Neuron (in vitro differentiated cells): ENCODE data around the gene BORCS6.

Experiments used
- H2AFZ ChIP-seq: one replicate; pipeline ENCODE4 v1.6.1; 2013; ENCODE audit warnings: low read depth, mild to moderate bottlenecking, inconsistent platforms, low read length, moderate library complexity
- H3K27me3 ChIP-seq: one replicate; pipeline ENCODE4 v1.6.1; 2013; ENCODE audit warnings: low read length; ENCODE audit not compliant: insufficient read depth
- H3K36me3 ChIP-seq: one replicate; pipeline ENCODE4 v1.6.1; 2013; ENCODE audit warnings: low read length; ENCODE audit not compliant: insufficient read depth
- H3K4me1 ChIP-seq: one replicate; pipeline ENCODE4 v1.6.1; 2013; ENCODE audit warnings: low read length; ENCODE audit not compliant: insufficient read depth
- H3K4me3 ChIP-seq: 2 replicates; pipeline ENCODE4 v1.5.1; 2013; ENCODE audit warnings: mild to moderate bottlenecking, low read length, moderate library complexity
- H3K9me3 ChIP-seq: one replicate; pipeline ENCODE4 v1.6.1; 2013; ENCODE audit warnings: low read length

The BORCS6 gene

DNA sequence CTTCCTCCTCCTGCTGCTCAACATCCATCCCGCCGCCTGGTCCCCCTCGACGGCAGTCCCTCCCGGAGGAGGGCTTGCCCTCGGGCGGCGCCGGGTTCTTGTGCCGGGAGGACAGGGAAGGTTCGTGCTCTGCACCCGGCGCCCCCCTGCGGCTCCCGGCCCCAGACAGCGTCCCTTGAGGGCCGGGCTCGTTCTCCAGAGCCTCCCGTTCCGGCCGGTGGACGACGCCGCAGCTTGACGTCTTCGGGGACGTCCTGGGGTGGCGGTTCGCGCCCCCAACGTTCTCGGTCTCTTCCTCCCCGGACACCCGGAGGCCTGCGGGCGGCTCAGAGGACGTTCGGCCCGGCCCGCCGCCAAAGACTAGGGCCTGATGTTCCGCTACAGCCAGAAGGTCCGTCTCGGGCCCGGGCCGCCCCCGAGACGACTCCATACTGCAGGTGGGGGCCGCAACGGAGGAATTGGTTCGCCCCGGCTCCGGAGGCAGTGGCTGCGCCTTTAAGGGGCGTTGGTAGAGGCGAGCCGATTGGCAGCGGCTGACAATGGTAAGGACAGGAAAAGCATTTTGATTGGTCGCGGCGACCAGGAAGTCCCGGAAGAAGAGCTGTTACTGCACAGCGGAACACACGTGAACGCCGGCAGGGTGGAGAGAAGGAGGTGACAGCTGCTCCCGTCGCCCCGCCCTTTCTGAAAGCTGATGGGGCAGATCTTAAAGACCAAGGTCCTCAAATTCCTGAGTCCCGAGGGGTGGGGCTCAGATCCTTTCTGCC is at the start of gene BORCS6:
TSS of gene BORCS6 (minus strand) at position 470 of the 767 bp plus-strand sequence. CDS start at position 430, 40 bp downstream.
- peak within 1 kb of the TSS; percentile 68 for H3K4me3 ChIP-seq
- H3K9me3 ChIP-seq, result no peaks in the 10 kb centered on the region
- H3K27me3 ChIP-seq, result no peaks in the 10 kb centered on the region
- H3K4me1 ChIP-seq, result peaks cover 22% of the 10 kb centered on the region
- H2AFZ ChIP-seq, result peak within 1 kb of the TSS; percentile 69
- no peaks in the 10 kb centered on the region for H3K36me3 ChIP-seq

DNA sequence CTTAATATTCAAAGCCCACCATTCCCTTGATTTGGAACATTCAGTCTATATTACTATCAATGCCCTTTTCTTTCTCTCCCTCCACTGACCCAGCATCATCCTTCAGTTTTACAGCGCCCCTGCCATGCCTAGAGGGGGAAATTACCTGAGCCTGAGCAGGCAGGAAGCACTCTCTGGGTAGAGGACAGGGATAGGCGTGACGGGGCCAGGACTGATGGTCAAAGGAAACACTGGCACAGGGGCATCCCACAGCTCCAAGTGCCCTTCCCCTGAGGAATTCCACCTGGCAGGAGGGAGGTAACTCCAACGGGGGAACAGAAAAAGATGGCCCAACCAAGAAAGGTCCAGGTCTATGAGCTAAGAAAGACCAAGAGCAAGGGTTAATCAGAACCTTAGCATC is 47.9 kb upstream of the BORCS6 start:
- H3K36me3 ChIP-seq, result peaks cover 57% of the 10 kb centered on the region
- no peak overlapping the region for H3K4me3 ChIP-seq

DNA sequence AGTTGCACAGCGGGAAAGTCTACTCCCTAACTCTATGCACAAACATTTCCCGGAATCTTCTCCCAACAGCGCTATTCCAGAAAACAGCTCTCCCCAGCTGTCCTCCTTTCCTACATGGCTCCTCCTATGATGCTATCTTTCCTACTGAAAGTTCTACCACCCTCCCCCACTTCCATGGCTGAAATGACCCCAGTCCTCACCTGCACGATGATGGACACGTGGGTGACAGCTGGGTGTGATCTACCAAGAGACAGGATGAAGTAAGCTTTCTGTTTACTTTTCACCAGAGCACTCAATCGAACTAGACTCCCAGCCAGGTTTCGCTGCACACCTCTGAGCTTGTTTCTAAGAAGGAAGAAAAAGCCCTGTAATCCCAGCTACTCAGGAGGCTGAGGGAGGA is 47.2 kb upstream of the BORCS6 start:
- H3K4me1 ChIP-seq, result no peaks in the 10 kb centered on the region
- H2AFZ ChIP-seq, result no peak overlapping the region
- no peaks in the 10 kb centered on the region for H3K27me3 ChIP-seq
- peaks cover 64% of the 10 kb centered on the region for H3K36me3 ChIP-seq
- H3K4me3 ChIP-seq, result no peak overlapping the region
- H3K9me3 ChIP-seq, result no peaks in the 10 kb centered on the region

More for the DNA sequence above, 47.9 kb upstream of the BORCS6 start:
- no peak overlapping the region for H2AFZ ChIP-seq
- no peaks in the 10 kb centered on the region for H3K27me3 ChIP-seq
- no peaks in the 10 kb centered on the region for H3K9me3 ChIP-seq
- no peaks in the 10 kb centered on the region for H3K4me1 ChIP-seq

DNA sequence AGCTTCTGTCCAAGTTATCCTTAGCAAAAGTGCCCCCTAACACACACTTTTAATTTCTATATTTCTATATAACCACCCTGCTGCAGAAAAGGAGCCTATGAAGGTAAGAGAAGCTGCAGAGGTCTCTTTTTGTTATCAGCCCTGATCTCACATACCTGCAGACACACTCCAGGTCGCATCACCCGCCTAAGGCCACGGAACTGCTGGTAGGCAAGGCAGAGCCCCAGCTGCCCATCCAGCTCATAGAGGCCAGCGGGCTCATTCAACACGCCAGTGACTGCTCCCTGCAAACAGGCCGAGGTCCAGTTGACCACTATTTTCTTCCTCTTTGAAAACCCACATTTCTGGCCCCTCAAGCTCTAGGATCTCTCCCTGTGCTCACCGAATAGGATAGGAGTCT is 45.7 kb upstream of the BORCS6 start:
- no peaks in the 10 kb centered on the region for H3K4me1 ChIP-seq
- no peaks in the 10 kb centered on the region for H3K9me3 ChIP-seq
- H3K36me3 ChIP-seq, result peaks cover 77% of the 10 kb centered on the region
- no peak overlapping the region for H3K4me3 ChIP-seq
- H3K27me3 ChIP-seq, result no peaks in the 10 kb centered on the region
- no peak overlapping the region for H2AFZ ChIP-seq

DNA sequence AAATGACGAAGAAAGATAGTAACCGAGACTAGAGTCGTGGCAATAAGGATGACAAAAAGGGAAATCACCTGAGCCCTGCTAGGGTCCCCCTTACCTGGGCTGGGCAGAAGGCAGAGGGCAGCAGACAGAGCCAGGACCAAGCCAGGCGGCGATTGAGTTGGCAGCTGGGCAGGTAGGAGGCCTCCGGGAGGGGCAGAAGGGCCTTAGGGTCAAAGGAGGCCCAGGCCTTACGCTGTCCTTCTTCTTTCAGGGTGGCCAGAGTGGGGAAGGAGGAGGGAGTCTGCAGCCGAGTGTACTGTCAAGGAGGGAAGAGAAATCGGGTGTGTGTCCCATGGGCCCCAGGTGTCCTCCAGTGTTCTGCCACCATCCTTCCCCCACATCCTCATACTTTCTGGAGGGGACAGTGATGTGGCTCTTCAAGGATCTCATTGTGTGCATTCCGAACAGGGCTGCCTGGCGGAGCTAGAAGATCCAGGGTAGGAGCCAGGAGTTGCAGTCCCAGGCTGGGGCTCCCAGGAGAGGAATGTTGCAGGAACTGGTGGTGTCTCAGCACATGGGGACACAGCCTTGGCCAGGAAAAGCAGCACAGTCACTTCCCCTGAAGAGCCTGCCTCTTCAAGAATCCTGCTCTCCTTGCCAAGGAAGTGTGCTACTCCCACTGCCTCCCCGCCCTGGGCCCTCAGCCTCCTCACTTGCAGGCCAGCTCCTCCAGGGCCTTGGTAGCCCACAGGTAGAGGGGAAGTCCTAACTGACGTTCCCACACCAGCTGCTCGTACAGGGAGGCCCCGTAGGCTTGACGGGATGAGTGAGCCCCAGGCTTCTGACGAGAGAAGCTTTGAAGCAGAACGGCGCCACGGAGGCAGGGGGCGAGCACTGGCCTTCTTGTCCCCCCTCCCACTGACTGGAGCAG is 44.6 kb upstream of the BORCS6 start:
- H2AFZ ChIP-seq, result no peak overlapping the region
- no peaks in the 10 kb centered on the region for H3K4me1 ChIP-seq
- no peaks in the 10 kb centered on the region for H3K9me3 ChIP-seq
- H3K36me3 ChIP-seq, result peaks cover 84% of the 10 kb centered on the region
- H3K4me3 ChIP-seq, result no peak overlapping the region
- no peaks in the 10 kb centered on the region for H3K27me3 ChIP-seq

DNA sequence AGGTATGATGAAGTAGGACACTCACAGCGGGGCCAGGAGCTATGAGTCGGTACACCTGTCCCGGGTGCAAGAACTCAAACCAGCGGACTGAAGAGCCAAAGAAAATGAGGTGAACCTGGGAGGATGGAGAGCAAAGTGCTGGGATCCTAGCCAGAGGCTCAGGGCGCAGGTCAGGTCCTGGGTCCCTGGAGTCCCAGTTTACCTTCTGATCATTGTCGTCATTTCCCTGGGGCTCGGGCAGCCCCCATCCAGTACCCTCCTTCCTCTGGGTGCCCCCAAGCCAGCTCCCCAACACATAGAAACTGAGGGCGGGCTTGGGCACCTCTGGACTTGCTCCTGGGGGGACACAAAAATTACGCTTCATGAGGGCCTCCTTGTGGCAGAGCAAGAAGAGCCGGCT is 41.7 kb upstream of the BORCS6 start:
- H3K36me3 ChIP-seq, result peaks cover 74% of the 10 kb centered on the region

DNA sequence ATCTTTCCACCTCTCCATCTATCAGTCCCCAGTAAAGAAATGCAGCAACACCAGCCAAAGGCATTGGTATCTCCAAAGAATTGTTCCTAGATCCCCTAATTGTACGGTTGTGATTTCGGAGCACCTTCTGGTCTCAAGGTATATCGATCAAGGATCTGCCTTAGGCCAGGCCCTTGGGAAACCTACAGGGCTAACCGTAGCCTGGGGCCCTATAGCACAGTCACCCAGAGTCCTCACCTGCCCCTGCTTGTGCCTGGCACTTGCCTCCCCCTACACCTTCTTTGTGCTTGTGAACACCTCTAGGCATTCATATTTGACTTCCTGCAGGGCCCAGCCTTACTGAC is 37.2 kb upstream of the BORCS6 start:
- no peaks in the 10 kb centered on the region for H3K9me3 ChIP-seq
- peaks cover 16% of the 10 kb centered on the region for H3K4me1 ChIP-seq
- peaks cover 37% of the 10 kb centered on the region for H3K36me3 ChIP-seq
- H2AFZ ChIP-seq, result peak overlapping the region; percentile 31
- no peaks in the 10 kb centered on the region for H3K27me3 ChIP-seq
- peak overlapping the region; percentile 53 for H3K4me3 ChIP-seq

More for the DNA sequence above, 41.7 kb upstream of the BORCS6 start:
- Histone ChIP-seq H3K4me1 (peaks cover 6% of the 10 kb centered on the region), H3K4me3 (no peak overlapping the region), H3K27me3 (no peaks in the 10 kb centered on the region), H3K9me3 (no peaks in the 10 kb centered on the region), H2AFZ (no peak overlapping the region)

DNA sequence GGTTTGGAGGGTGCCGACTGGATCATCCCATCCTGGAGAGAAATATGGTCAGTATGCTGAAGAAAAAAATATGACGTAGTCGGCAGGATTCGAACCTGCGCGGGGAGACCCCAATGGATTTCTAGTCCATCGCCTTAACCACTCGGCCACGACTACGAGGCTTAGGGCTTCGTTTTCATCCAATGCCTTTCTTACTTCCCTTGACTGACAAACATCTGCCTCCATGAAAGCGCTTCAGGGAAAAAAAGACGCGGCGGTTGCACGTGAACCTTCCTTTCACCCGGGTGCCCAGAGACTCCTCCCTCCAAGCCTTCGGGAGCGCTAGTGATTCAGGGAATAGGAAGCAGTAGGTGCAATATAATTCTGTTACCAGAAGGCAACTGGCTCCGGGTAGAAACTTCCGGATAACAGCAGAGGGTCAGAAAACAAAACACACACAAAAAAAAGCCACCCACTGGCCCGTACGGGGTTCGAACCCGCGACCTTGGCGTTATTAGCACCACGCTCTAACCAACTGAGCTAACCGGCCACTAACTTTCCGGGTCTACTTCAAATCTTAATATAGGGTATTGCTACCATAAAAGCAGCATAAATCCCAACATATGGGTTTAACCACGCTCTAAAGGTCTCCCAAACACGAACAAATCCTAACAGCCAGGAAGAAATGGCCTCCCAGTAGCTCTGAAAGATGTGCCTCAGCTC is 36.7 kb upstream of the BORCS6 start:
- Histone ChIP-seq H2AFZ (peak overlapping the region; percentile 31), H3K9me3 (no peaks in the 10 kb centered on the region), H3K36me3 (peaks cover 32% of the 10 kb centered on the region), H3K4me1 (peaks cover 16% of the 10 kb centered on the region), H3K27me3 (no peaks in the 10 kb centered on the region), H3K4me3 (peak overlapping the region; percentile 53)

DNA sequence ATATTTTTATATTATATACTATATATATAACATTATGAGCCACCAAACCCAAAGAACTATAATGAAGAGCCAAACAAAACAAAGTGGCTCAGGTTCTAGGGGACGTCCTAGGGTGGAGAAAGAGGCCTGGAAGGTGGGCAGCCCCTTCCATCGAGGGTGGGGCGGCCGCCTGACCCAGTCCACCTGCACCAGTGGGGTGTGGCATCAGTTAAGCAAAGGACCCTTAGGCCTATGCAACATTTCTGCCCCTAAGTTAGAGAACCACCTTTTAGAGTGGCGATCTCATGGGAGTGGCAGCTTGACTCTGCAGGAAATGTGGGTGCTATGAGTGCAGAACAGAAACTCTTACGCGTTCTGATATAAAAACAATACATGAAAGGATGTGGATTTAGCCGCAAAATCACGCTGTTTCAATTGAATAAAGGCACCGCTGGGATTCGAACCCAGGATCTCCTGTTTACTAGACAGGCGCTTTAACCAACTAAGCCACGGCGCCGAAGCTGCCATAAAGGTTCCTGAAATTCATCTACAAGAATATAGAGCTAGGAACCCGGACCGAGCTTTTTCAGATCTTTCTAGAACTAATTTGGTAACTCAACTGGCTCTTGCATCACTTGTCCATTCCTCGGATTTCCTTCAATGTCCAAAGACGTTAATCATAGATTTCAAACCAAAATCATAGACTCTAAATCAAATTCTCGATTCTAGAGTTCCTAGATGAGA is 36.0 kb upstream of the BORCS6 start:
- H3K27me3 ChIP-seq, result no peaks in the 10 kb centered on the region
- peaks cover 25% of the 10 kb centered on the region for H3K36me3 ChIP-seq
- peaks cover 16% of the 10 kb centered on the region for H3K4me1 ChIP-seq
- H3K4me3 ChIP-seq, result peak overlapping the region; percentile 53
- no peak overlapping the region for H2AFZ ChIP-seq
- H3K9me3 ChIP-seq, result no peaks in the 10 kb centered on the region

DNA sequence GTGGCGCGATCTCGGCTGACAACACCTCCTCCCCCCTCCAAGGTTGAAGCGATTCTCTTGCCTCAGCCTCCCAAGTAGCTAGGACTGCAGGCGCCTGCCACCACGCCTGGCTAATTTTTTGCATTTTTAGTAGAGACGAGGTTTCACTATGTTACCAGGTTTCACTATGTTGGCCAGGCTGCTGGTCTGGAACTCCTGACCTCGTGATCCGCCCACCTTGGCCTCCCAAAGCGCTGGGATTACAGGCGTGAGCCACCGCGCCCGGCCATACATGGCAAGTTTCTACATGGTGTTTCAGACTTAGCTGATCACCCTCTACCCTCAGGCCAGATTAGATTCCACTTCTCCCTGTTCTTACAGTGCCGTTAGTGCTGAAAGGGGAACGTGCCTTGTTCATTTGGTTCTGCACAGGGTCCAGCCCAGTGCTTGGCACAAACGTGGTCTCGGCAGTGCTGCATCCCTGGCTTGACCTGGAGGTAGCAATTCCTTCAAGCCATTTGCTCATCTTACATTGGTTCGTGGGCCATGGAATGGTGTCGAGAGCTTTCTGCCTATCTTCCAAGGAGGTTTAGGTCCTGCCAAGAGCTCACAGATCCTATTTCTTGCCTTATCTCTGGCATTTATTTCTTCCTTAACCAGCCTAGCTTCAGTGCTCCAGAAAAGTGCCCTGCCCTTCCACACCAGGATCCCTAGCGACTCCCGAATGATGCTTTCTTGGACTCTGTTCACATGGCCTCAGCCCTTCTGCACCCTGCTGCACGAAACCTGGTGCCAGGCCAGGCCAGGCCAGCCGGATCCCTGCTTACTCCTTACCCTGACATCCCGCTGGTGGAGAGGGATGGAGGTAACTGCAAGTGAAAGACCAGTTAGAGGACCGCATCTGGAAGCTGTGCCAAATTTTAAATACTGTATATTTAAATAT is 35.2 kb upstream of the BORCS6 start:
- H3K27me3 ChIP-seq, result no peaks in the 10 kb centered on the region
- no peaks in the 10 kb centered on the region for H3K9me3 ChIP-seq
- no peak overlapping the region for H2AFZ ChIP-seq
- H3K4me3 ChIP-seq, result no peak overlapping the region
- H3K4me1 ChIP-seq, result peaks cover 16% of the 10 kb centered on the region
- H3K36me3 ChIP-seq, result peaks cover 17% of the 10 kb centered on the region

DNA sequence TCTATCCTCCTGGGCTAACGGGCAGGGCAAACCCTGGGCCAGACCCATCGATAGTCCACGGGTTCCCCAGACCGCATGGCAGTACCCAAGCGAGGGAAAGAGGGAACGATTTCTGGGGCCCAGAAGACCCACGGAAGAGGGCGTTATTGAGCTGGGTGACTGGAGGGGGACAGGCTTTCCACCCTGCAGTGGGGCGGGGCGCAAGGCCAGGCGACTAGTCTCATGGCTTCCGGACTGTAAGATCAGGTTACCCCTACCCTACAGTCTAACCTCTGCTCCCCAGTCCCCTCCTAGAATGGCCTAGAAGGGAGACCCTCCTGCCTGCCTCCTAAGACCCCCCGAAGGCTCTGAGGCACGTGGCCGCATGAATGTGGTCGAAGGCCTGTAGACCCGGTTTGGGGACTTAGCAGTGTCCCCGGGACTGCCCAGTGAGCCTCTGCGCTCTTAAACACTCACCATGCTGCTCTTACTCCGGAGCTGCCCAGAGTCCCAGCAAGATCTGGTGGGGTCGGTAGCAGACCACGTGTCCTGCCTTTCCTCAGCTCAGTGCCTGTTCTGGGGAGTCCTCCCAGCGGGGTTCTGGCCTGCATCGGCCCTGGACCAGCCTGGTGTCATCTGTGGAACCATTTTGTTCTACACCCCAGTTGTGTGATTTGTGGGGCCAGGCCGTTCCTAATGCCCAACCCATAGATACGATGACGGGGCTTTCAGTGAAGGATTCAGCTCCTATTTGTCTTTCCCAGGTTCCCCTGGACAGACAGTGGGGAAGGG is 33.6 kb upstream of the BORCS6 start:
- Histone ChIP-seq H2AFZ (peak overlapping the region; percentile 65), H3K4me1 (peaks cover 19% of the 10 kb centered on the region), H3K27me3 (no peaks in the 10 kb centered on the region), H3K36me3 (peaks cover under 1% of the 10 kb centered on the region), H3K4me3 (peak overlapping the region; percentile 73), H3K9me3 (no peaks in the 10 kb centered on the region)
